PC-9 (cell line): ENCODE results near the gene CAMTA1. TPM values are rescaled to one million over a fixed set of nuclear protein-coding genes. Genes with fewer than 3 reads are reported as not detected.
A peak's percentile ranks its signal among the peaks of the same experiment; 100 is the strongest.

ENCODE experiments used
- BruUV-seq: library from RNA; stranded (reverse); fragments of 400-500 nt; replicated peaks from 2 replicates; lab custom pipeline; 2021; lab: Mats Ljungman, UMichigan
- CTCF ChIA-PET: fragments of 300-600 bp; sonication (Branson Sonifier 250); formaldehyde crosslinking; loops from one replicate; lab custom pipeline; 2022; ENCODE audit warnings: antibody characterized with exemption; lab: Charles Lee
- POLR2A ChIA-PET: fragments of 300-600 bp; sonication (Branson Sonifier 250); formaldehyde crosslinking; loops from one replicate; lab custom pipeline; 2022; ENCODE audit warnings: antibody characterized with exemption; ENCODE audit not compliant: unreplicated experiment; lab: Charles Lee
- DNase-seq, 2 experiments: peaks; one replicate each; pipeline versions ENCODE4 v3.0.0 to v3.0.0-alpha.2; 2015 to 2022; ENCODE audit warnings: mixed read lengths in 1 of 2
- H2AFZ ChIP-seq: fragments of 200-600 bp; sonication (generic); 2 replicates; pipeline ENCODE4 v1.8.1; 2017; ENCODE audit warnings: antibody characterized with exemption
- H3F3A ChIP-seq: fragments of 200-600 bp; sonication (generic); 2 replicates; pipeline ENCODE4 v1.8.1; 2017; ENCODE audit warnings: antibody characterized with exemption, mild to moderate bottlenecking, low read depth; ENCODE audit not compliant: insufficient read depth
- H3K27ac ChIP-seq: fragments of 200-600 bp; sonication (generic); 2 replicates; pipeline ENCODE4 v1.6.1; 2016; ENCODE audit warnings: mixed run types
- H3K27me3 ChIP-seq: fragments of 200-600 bp; sonication (generic); 2 replicates; pipeline ENCODE4 v1.6.1; 2016; ENCODE audit warnings: low read depth, mixed run types; ENCODE audit not compliant: insufficient read depth
- H3K36me3 ChIP-seq: fragments of 200-600 bp; sonication (generic); 2 replicates; pipeline ENCODE4 v1.6.1; 2016; ENCODE audit warnings: low read depth, mixed run types
- H3K4me1 ChIP-seq: fragments of 200-600 bp; sonication (generic); replicated peaks from 2 replicates; pipeline ENCODE4 v1.6.1; 2016; ENCODE audit warnings: mixed run types; ENCODE audit not compliant: insufficient read depth
- H3K4me2 ChIP-seq: fragments of 200-600 bp; sonication (generic); 2 replicates; pipeline ENCODE4 v1.6.1; 2017; ENCODE audit warnings: mixed run types
- H3K4me3 ChIP-seq: fragments of 200-600 bp; sonication (generic); 2 replicates; pipeline ENCODE4 v1.6.1; 2016; ENCODE audit warnings: mixed run types
- H3K79me2 ChIP-seq: fragments of 200-600 bp; sonication (generic); 2 replicates; pipeline ENCODE4 v1.6.1; 2017; ENCODE audit warnings: low read depth, mixed run types
- H3K9me2 ChIP-seq: fragments of 200-600 bp; sonication (generic); 2 replicates; pipeline ENCODE4 v1.8.1; 2017; ENCODE audit warnings: mild to moderate bottlenecking; ENCODE audit not compliant: insufficient read depth
- H3K9me3 ChIP-seq: fragments of 200-600 bp; sonication (generic); 2 replicates; pipeline ENCODE4 v1.8.1; 2016; ENCODE audit warnings: low read depth; ENCODE audit not compliant: insufficient read depth
- H4K20me1 ChIP-seq: fragments of 200-600 bp; sonication (generic); 2 replicates; pipeline ENCODE4 v1.8.1; 2017; ENCODE audit not compliant: insufficient read depth
- CTCF ChIP-seq: fragments of 200-600 bp; sonication (generic); conservative IDR thresholded peaks from 2 replicates; pipeline ENCODE4 v1.6.1; 2017; ENCODE audit warnings: mixed run types, antibody characterized with exemption, mild to moderate bottlenecking, moderate library complexity
- EZH2 ChIP-seq: fragments of 200-600 bp; sonication (generic); IDR thresholded peaks from 2 replicates; pipeline ENCODE4 v1.8.0; 2017; ENCODE audit warnings: antibody characterized with exemption, low read depth
- intact Hi-C: fragments of 100-400 bp; cut with micrococcal nuclease; formaldehyde crosslinking; loops from one replicate; pipeline ENCODE4 v1.10.0; 2022; ENCODE audit not compliant: unreplicated experiment
- total RNA-seq: library from RNA; stranded (reverse); gene quantifications from 2 replicates; pipeline ENCODE4 v1.2.3, GENCODE V29; 2021

CAMTA1 gene
- total RNA-seq, 1 experiment from 2014 or later, result 72.3 TPM

DNA sequence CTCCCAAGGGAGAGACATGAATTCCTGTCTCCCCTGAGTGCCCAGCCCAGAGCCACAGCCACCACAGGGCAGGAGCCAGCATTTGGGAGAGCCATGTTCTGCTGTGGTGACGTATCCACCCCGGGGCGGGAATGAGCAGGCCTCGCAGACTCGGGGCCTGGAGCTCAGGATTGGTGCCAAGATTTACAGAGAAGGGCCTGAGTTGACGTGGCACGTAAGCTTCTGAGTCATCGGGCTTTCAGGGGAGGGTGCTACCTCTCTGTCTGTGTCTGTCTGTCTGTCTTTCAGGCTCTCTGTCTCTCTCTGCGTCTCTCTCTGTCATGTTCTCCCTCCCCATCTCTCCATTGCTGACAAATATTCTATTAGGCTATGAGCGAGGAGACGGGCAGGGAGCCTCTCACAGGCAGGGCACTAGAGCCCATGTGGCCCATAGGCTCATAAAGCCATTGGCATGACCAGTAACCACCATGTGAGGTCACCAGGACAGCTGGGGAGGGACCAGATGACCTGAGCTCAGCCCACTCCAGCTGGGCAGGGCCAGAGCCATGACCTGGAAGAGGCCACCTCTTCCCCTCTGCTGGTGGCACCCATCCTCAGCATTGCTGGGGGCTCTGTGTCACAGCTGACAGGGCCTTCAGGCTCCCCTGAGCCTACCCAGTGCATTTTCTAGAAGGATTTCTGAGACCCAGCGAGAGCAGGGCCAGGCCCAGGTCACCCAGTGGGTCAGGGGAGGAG lies 685.8 kb downstream of the CAMTA1 start:
- Histone ChIP-seq H3K36me3 (no peaks in the 10 kb centered on the region), H3K79me2 (no peaks in the 10 kb centered on the region), H3K4me1 (no peaks in the 10 kb centered on the region), H4K20me1 (no peaks in the 10 kb centered on the region), H3K9me2 (no peaks in the 10 kb centered on the region), H3K4me3 (no peak overlapping the region), H3K27me3 (peaks cover 61% of the 10 kb centered on the region), H3K27ac (no peak overlapping the region), H2AFZ (no peak overlapping the region), H3K4me2 (no peak overlapping the region), H3F3A (no peaks in the 10 kb centered on the region), H3K9me3 (no peaks in the 10 kb centered on the region)
- ChIA-PET CTCF (no interaction called here), POLR2A (no interaction called here)
- intact Hi-C loops, result no loop called here
- no TSS peak for BruUV-seq
- TF ChIP-seq EZH2 (no peak), CTCF (no peak)
- DNase-seq, result peak in 1 of 2 experiments; percentile 74

GRCh38 chr1:7471836-7472235 lies 686.6 kb downstream of the CAMTA1 start:
- H3K4me3 ChIP-seq, result no peak overlapping the region
- H3K27ac ChIP-seq, result no peak overlapping the region
- H3K27me3 ChIP-seq, result peaks cover 61% of the 10 kb centered on the region
- DNase-seq, result no peak
- no peaks in the 10 kb centered on the region for H3K9me3 ChIP-seq
- no TSS peak for BruUV-seq
- no peaks in the 10 kb centered on the region for H3K36me3 ChIP-seq
- no peaks in the 10 kb centered on the region for H3F3A ChIP-seq
- H2AFZ ChIP-seq, result no peak overlapping the region
- H3K4me1 ChIP-seq, result no peaks in the 10 kb centered on the region
- TF ChIP-seq EZH2 (no peak), CTCF (no peak)
- no peaks in the 10 kb centered on the region for H4K20me1 ChIP-seq
- ChIA-PET POLR2A (no interaction called here), CTCF (no interaction called here)
- H3K9me2 ChIP-seq, result no peaks in the 10 kb centered on the region
- no peak overlapping the region for H3K4me2 ChIP-seq
- no peaks in the 10 kb centered on the region for H3K79me2 ChIP-seq
- intact Hi-C loops, result no loop called here

GRCh38 chr1:7473223-7474142 lies 688.2 kb downstream of the CAMTA1 start:
- Histone ChIP-seq H4K20me1 (no peaks in the 10 kb centered on the region), H3K27me3 (peaks cover 69% of the 10 kb centered on the region), H3K4me3 (no peak overlapping the region), H3K36me3 (no peaks in the 10 kb centered on the region), H3K27ac (no peak overlapping the region), H3K4me1 (no peaks in the 10 kb centered on the region), H3K4me2 (no peak overlapping the region), H3K79me2 (no peaks in the 10 kb centered on the region), H3K9me3 (no peaks in the 10 kb centered on the region), H3K9me2 (no peaks in the 10 kb centered on the region), H2AFZ (no peak overlapping the region), H3F3A (no peaks in the 10 kb centered on the region)
- POLR2A ChIA-PET, result no interaction called here
- intact Hi-C loops, result no loop called here
- CTCF ChIA-PET, result no interaction called here
- BruUV-seq, result no TSS peak
- TF ChIP-seq CTCF, result no peak
- TF ChIP-seq EZH2, result no peak
- DNase-seq, result no peak
